GM19395 (cell line): Measurements from ENCODE around the gene GLRX3.
"Not testable (repeated sequence)": the region's sequence is repeated elsewhere in the genome, so short reads cannot be mapped to it uniquely, and the experiment has no call there.

Experiments used
- ATAC-seq: cut with Tn5 transposase; IDR thresholded peaks from one replicate; pipeline ENCODE4 v1.9.1; 2021; ENCODE audit warnings: mild to moderate bottlenecking, moderate library complexity; ENCODE audit not compliant: unreplicated experiment

The GLRX3 gene

DNA sequence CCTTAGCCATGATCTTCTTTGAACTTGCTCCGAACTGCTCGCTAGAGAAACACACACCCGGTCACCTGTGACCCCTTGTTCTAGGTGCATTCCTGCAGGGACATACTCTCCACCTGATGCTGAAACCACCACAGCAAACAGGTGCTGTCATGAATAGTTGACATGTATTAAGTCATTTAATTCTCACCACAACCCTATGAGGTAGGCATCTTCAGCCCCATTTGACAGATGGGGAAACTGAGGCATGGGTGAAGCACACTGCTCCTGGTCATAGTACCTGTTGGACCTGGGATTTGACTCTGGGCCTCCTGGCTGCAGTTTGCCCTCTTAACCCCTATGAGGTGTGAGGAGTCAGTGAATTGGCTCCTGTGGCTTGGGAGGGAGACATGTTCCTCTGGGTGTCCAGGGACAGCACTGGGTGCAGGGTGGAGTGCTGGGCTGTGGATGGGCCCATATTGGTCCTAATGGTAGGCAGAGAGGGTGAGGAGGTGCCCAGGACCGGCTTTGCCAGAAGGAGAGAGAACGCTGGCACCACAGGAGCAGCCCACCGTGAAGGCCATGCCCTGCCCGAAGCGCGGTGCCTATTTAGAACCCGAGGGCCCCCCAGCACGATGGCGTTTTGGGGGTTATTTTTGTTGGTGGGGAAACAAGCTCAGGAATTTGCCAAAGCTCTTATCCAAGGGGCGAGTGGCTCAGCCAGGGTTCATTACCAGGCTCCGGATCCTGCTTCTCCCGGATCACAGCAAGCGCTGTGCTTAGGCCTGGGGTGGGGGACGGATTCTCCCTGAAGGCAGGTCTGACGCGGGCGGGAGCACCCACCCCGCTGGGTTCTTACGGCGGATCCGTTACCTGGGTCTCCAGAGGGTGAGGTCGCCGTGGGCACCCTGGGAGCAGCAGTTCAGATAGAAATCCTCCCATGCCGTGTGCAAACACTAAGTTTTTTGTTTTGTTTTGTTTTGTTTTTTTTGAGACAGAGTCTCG, 52.3 kb downstream of the GLRX3 start:
- ATAC-seq, result no peak

DNA sequence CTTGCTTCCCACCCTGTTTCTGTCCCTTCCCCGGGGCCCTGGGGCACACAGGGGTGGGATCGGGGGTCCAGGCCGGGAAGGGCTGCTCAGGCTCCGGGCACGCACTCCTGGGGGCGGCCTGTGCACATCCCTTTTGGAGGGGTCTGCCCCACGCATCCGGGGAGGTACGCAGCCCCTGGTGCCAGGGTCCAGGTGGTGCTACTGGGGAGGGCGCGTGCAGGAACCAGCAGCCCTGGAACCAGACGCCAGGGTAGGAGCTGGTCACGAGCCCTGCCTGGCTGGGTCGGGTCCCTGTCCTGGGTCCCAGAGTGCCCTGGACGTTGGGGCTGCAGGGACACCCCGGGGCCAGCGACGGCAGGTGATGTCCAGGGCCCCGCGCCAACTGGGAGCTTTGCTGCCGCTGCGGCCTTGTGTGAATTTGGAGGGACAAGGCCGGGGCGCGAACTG, 53.4 kb downstream of the GLRX3 start:
- no peak for ATAC-seq

DNA sequence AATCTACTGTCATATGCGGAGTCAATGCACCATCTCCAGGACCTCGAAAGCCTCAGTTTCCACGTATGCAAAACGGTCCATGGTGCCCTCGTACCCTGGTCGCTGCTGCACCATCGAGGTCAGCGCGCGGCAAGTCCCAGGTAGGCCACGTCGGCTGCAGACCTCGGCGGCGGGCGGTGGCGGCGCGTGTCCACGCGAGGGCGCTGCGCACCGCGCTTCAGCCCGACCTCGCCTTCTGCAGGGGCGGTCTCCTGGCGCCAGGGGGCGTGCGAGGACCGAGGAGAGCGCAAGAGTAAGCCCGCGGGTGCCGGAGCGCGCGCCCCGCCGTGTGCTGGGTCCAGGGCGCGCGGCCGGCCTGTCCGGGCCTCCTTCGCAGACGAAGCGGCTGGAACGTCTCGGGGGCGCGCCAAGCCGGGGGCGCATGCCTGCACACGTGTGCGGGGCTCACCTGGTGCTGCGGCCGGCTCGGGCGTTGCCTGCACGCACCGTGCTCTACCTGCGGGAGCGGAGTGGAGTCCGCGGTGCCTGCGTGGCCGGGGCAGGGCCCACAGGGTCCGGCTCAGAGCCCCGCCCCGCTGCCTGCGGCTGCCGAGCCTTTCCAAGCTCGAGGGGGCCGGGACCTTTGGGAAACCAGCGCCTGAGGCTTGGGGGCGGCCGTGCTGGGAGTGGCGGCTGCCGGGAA, 54.0 kb downstream of the GLRX3 start:
- ATAC-seq, result peak; percentile 92

DNA sequence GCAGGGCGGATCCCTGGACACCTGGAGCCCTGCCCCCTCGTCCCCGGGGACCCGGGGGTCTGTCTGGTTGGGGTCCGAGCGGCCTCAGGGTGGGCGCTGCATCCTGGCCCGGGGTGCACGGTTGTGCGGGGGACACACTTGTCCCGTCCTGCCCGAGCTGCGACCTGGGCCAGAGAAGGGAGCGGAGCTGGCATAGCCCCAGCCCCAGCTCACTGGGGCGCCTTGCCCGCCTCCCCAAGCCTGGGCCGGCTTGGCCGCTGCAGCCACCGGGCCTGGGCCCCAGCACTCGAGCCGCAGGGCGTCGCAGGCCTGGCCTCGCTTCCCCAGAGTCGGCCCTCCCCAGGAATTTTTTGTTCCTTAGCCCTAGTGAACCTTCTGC, 54.5 kb downstream of the GLRX3 start:
- peak; percentile 1 for ATAC-seq

GRCh38 chr10:130191380-130191779, 55.2 kb downstream of the GLRX3 start:
- ATAC-seq, result no peak

DNA sequence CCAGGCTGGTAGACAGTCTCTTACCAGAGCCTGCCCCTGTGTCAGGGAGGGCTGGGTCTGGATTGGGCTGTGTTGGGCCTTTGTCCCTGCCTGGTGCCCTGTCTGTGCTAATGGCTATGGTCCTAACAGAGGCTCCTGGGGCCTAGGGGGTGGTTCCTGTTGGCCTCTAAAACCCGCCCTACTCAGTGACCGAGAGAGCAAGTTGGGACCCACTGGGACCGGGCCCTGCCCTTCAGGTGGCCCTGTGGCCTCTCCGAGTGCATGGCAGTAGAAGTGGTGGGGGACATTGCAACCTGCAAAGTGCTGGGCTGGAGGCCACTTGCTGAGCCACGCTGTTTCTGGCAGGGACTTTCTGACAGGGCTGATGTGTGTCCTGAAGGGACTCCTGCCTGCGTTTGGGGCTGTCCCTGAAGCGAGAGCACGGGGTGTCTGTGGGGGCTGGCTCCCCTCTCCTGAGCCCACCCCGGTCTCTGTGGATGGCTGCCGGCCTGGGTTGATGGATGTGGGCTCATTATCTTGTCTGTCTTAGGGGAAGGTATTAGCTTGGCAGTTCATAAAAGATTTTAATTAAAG, 56.2 kb downstream of the GLRX3 start:
- ATAC-seq, result no peak

GRCh38 chr10:130193033-130193432, 56.8 kb downstream of the GLRX3 start:
- ATAC-seq, result no peak

DNA sequence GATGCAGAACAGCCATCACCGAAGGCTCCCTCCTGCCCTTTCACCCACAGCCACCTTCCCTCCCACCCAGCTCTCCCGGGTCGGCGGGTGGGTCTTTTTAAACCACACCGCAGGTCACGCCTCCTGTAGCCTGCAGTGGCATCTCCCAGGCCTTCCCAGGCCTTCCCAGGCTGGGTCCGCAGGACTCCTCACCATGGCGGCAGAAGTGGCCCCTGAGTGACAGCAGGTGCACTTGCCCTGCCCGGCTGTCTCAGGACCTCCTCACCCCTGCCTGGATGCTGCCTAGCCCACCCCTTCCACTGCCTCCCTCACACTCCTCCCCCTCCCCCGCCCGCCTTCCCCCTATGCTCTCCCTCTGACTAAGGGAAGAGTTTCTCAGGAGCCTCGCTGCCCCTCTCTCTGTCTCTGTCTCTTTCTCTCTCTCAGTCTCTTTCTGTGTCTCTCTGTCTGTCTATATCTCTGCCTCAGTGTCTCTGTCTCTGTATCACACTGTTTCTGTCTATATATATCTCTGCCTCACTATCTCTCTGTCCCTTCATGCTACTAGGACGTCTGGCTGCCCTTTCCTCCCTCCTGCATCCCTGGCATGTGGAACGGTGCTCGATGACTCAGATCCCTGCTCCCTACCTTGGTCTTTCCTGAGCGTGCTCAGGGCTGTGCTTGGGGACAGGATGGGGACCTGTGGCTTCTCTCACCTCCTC, 57.5 kb downstream of the GLRX3 start:
- ATAC-seq, result no peak

GRCh38 chr10:130194194-130194990, 58.2 kb downstream of the GLRX3 start:
- no peak for ATAC-seq

DNA sequence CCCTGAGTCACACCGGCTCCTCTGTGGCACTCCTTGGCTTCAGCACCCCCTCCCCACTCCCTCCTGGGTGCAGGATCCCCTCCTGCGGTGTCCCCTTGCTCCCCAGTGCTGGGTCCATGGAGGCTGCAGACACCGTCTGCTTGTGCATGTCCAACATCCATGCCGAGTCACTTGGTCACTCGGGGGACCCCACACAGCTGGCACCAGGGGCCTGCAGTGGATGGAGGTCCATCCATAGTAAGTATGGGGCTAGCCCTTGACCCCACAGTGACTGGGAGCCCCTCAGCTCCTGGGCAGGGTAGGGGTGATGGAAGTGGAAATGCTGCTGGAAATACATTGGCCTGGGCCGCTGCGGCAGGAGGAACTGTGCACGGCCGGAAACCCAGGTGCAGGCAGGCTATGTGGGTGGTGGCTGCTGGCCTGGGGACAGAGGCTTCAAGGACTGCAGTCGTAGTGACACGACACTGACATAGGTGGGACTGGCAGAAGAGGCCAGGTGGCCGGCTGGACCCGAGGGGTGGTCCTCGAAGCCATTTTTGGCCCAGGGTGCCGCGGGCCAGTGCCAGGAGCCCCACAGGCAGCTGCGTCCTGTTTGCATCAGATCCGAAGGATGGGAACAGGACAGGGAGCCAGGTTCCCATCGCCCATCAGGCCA, 58.9 kb downstream of the GLRX3 start:
- no peak for ATAC-seq

- ATAC-seq, result no peak
Observed at GRCh38 chr10:130195746-130196294, 59.6 kb downstream of the GLRX3 start.

DNA sequence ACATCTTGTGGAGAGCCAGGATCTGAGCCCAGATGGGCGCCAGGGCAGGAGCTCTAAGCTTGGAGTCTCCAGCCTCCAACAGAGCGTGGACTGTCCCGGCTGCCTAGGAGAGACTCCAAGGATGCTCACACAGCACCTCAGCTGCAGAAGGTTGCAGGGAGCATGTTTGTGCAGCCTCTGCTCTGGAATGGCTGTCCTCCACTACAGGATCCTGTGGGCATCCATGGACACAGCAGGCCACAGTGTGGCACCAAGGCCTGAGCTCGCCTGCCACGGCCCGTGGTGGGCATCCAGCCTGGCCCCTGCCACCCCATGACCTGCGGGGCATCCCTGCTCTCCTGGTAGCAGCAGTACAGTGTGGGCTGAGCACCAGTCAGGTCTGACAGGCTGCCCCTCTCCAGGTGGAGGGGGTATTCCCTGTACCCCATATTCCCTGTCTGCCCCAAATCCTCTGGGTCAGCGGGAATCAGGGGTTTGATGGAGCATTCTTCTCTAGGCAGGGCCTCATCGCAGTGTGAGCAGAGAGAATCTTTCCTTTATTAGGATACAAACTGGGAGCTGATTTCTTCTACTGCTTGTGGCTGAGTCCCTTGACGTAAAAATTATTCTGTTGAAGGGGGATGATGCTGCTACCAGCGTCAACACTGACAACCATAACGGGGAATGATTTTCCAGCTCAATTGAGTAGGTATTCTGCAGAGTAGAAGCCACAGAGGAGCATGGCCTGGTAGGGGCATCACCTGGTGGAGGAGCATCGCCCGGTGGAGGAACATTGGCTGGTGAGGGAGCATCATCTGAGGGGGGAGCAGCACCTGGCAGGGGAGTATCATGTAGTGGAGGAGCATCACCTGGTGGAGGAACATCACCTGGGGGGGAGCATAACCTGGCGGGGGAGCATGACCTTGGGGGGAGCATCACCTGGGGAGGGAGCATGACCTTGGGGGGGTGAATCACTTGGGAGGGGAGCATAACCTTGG, 60.6 kb downstream of the GLRX3 start:
- no peak for ATAC-seq

DNA sequence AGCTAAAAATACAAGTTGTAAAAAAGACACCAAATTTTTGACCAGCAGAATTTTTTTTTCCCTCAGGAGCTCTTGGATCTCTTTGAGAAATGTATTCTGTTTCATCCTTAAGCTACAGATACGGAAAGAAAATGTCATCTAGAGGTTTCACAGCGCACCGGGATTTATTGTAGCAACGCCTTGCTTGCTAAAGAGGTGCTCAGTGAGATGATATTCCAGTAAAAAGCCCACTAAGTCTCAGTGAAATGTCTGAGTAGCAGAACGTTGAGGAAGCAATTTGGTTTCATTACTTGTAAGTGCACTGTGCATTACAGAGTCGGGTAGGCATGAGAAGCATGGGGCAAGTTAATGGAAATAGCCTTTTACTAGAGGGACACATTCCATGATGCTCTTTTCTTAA, 62.5 kb downstream of the GLRX3 start:
- ATAC-seq, result no peak

- no peak for ATAC-seq
Observed at GRCh38 chr10:130200179-130201042, 64.2 kb downstream of the GLRX3 start.

- no peak for ATAC-seq
Observed at GRCh38 chr10:130201043-130201380, 64.8 kb downstream of the GLRX3 start.

DNA sequence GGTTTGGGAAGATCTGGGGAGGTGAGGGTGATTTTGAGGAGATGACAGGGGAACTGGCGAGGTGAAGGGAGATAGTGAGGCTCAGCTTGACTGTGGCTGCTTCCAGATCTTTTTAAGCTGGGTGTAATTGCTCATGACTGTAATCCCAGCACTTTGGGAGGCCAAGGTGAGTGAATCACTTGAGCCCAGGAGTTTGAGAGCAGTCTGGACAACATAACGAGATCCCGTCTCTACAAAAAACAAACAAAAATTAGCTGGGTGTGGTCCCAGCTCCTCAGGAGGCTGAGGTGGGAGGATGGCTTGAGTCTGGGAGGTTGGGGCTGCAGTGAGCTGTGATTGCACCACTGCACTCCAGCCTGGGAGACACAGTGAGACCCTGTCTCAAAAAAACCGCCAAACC, 66.0 kb downstream of the GLRX3 start:
- ATAC-seq, result not testable (repeated sequence)

DNA sequence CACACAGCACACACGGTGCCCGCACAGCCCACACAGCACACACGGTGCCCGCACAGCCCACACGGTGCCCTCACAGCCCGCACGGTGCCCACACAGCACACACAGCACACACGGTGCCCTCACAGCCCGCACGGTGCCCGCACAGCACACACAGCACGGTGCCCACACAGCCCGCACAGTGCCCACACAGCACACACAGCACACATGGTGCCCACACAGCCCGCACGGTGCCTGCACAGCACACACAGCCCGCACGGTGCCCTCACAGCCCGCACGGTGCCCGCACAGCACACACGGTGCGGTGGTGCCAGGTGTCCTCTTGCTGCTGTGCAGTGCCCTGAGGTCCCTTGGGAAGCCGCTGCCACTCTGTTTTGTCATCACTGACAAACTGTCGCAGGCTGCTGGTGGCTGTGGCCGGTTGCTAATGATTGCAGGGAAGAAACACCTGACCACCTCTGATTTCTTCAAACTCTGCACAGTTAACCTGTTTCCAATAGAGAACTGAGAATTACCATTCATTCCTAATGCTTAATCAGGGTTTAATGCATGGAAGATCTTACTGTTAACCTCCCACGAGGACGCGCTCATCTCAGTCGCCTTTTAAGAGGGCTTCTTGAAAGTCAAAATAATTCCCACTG, 66.9 kb downstream of the GLRX3 start:
- peak; percentile 60 for ATAC-seq
